HG03095 (cell line): Measurements from ENCODE around the gene CNTN2.
A peak's percentile ranks its signal among the peaks of the same experiment; 100 is the strongest.

Experiments
- ATAC-seq: cut with Tn5 transposase; IDR thresholded peaks from one replicate; pipeline ENCODE4 v1.9.1; 2021; ENCODE audit warnings: moderate library complexity; ENCODE audit not compliant: unreplicated experiment

CNTN2 gene

DNA sequence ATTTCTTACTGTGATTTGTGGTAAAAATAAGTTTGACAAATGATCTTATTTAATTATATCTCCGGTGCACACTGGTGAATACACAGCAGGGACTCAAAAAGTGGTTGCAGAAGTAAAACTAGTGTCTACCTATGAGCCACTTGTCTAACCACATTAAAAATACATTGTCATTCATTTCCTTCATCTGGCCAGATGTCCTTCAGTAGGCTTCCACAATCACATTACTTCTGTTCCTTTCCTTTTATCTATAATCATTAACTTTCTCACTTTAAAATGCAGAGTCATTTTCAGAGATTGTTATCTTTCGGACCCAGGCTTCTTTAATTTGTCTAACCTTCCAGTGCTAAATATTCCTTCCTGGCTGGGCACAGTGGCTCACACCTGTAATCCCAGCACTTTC is 75.7 kb downstream of the CNTN2 start:
- no peak for ATAC-seq

DNA sequence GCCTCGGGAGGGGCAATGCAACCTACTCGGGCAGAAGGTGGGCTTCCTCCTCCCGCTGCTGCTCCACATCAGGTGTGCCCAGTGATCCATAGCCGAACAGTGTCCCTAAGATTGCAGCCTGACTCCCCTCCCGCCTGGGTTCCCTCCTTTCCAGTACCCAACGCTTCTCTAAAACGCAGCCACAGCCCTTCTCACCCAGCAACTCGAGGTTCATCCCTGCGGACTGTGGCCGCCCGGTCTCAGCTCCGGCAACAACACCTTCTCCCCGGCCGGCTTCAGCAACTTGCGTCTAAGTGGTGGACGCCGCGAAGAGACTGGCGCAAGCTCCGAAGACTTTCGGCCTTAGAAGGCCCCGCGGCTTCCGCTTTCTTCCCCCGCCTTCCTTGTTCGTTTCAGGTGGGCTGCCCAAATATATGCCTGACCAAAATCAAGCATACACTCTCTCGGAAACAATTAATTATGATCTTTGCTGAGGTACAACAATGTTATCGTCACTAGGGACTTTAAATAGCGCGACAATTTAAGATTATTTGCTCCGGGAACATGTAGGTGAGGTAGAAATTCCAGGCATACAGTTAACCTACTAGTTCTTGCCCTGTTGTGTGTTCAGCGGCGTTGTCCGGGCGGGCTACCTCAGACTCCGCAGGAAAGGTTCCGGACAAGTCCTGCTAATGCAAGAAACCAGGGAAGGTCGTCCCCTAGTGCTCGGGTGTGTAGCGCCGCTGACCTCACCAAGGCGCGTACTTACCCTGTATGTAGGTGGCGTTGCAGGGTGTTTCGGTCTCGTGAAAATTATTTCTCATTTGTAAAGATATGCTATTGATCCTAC is 78.9 kb downstream of the CNTN2 start, which contains the start of gene RBBP5:
RBBP5 (minus strand) TSS at position 319 of the 829 bp plus-strand sequence; CDS start at position 214, 105 bp downstream.
- ATAC-seq = peak; percentile 89

DNA sequence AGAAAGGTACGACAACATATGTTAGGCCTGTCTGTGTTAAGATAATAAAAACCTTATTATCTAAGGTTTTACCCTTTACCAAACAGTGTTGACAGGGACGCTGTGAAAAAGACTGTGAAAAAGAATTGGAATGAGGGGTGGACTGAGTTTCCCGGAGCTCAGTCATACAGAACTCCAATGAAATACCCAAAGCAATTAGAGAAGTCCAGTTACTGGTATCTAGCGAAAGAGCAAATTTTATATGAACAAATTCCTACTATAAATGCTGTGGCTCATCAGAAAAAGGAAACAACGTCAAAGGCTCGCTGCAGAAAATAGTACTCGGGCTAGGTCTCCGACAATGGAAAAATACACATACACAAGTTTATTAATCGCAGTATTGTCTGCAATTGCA is 79.5 kb downstream of the CNTN2 start:
- no peak for ATAC-seq

DNA sequence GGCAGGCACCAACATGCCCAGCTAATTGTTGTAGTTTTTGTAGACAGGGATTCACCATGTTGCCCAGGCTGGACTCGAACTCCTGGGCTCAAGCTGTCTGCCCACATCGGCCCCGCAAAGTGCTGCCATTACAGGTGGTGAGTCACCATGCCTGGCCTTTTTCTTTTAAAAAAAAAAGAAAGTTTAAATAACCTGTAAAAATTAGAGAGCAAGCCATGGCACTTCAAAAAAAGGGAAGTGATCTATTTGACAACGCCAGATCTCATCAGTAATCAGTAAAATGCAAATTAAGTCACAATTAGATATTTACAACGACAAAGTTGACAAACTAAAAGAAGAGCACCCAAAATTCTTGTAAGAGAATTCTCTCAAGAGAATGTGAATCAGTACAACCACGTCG is 81.7 kb downstream of the CNTN2 start:
- no peak for ATAC-seq

DNA sequence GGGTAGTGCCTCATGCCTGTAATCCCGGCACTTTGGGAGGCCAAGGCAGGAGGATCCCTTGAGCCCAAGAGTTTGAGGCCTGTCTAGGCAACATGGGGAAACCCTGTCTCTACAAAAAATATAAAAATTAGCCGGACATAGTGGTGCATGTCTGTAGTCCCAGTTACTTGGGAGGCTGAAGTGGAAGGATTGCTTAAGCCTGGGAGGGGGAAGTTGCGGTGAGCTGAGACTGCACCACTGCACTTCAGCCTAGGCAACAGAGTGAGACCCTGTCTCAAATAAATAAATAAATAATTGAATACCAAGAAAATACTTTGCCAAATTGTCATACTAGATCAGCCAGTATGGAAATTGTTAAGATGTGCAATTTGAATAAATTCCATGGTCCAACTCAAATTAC is 84.6 kb downstream of the CNTN2 start:
- ATAC-seq = no peak
